HFFc6 (cell line): ENCODE results near the gene THEMIS2. TPM values are rescaled to one million over a fixed set of nuclear protein-coding genes. Genes with fewer than 3 reads are reported as not detected.
A peak's percentile ranks its signal among the peaks of the same experiment; 100 is the strongest.

ENCODE experiments used
- DNase-seq: peaks from one replicate; pipeline ENCODE4 v3.0.0-alpha.2; 2018
- H3K27ac Mint-ChIP-seq: 2 replicates; pipeline ENCODE4 v1.8.0; 2020; ENCODE audit warnings: mild to moderate bottlenecking, mixed read lengths
- H3K27me3 Mint-ChIP-seq: 2 replicates; pipeline ENCODE4 v1.8.0; 2021; ENCODE audit warnings: mild to moderate bottlenecking, moderate library complexity, mixed read lengths; ENCODE audit not compliant: insufficient read depth
- H3K36me3 Mint-ChIP-seq: 2 replicates; pipeline ENCODE4 v1.8.0; 2021; ENCODE audit warnings: low read depth, mixed read lengths
- H3K4me1 Mint-ChIP-seq: 2 replicates; pipeline ENCODE4 v1.8.0; 2020; ENCODE audit warnings: low read depth, mixed read lengths
- H3K4me3 Mint-ChIP-seq: 2 replicates; pipeline ENCODE4 v1.8.0; 2020; ENCODE audit warnings: mild to moderate bottlenecking, moderate library complexity, mixed read lengths
- H3K9me3 Mint-ChIP-seq: 2 replicates; pipeline ENCODE4 v1.8.0; 2020; ENCODE audit warnings: mild to moderate bottlenecking, mixed read lengths
- CTCF ChIP-seq: fragments of 200-600 bp; sonication (generic); IDR thresholded peaks from 2 replicates; pipeline ENCODE4 v1.5.0; 2021; ENCODE audit warnings: antibody characterized with exemption, mild to moderate bottlenecking
- total RNA-seq, 6 experiments: library from RNA; stranded (reverse); fragmentation: NEBNext Ultra II Directional; extraction: Animal tissue kit (Norgen Biotek cat#: 25700); gene quantifications; 2 replicates in 1 of 6; 3 replicates in 5 of 6; pipeline ENCODE4 v1.2.3, GENCODE V29; 2021

THEMIS2 gene
- total RNA-seq, 6 experiments from 2014 or later, result 1.3 to 5.6 (median 3.7) TPM

DNA sequence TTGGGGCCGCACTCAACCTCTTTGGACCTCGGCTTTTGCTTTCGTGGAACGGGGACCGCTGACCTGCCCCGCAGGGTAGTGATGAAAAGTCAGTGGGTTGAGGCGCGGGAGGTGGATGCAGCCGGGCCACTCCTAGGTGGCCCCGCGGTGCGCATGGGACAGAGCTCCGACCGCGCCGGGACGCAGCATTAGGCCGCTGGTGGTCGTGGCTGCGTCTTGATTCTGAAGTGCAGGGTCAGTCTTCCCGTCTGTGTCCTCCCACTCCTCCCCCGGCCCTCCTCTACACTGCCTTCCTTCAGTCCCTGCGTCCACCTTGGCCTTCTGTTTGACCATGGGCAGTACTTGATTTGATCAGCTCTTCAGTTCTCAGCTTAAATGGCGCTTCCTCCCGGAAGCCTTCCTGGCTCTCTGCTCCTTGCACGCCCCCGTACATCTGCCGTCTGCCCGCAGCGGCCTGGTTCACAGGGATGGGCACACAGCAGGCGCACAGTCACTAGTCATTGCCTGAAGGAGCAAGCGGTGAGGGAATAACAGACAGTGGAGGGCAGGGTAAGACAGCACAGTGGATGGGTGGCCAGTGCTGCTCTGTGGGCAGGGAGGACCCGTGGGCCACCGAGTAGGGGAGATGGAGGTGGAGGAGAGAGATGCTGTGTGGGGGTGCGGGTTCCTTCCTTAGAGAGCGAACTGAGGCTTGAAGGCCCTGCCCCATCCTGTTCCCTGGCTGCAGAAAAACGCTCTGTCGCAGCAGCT, 633 bp downstream of the THEMIS2 start:
- no peak for DNase-seq

DNA sequence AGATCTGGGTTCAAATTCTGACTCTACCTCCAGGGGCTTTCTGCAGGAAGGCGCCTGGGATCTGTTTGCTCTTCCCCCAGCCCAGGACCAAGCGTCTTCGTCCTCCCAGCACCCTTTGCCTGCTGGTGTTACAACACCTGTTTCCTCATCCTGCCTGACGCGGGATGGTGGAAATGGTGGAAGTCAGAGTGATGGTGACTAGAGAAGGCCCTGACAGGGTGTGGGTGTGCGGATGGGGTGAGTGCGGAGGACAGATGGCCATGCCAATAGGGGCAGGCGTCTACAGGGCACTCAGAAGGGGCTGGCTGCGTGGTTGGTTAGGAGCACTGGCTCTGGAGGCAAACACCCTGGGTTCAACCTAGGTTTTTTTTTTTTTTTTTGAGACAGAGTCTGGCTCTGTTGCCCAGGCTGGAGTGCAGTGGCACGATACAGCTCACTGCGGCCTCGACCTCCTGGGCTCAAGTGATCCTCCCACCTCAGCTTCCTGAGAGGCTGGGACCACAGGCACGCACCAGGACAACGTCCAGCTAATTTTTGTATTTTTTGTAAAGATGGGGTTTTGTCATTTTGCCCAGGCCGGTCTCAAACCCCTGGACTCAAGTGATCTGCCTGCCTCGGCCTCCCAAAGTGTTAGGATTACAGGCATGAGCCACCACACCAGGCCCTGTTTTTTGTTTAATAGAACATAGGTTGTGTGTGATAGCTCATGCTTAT, 1.5 kb downstream of the THEMIS2 start:
- TF ChIP-seq CTCF, result no peak
- Mint-ChIP-seq H3K36me3 (no peaks in the 10 kb centered on the region), H3K27me3 (peaks cover 8% of the 10 kb centered on the region; the same call in 1 of the 2 replicates), H3K27ac (no peak overlapping the region), H3K4me1 (peaks cover 19% of the 10 kb centered on the region), H3K9me3 (no peaks in the 10 kb centered on the region), H3K4me3 (no peak overlapping the region)
- DNase-seq, result no peak

More for the DNA sequence above, 633 bp downstream of the THEMIS2 start:
- Mint-ChIP-seq H3K9me3 (no peaks in the 10 kb centered on the region), H3K4me1 (peaks cover 19% of the 10 kb centered on the region), H3K4me3 (peak overlapping the region; percentile 86), H3K36me3 (no peaks in the 10 kb centered on the region), H3K27ac (peak overlapping the region; percentile 64; the same call in 1 of the 2 replicates), H3K27me3 (peaks cover 8% of the 10 kb centered on the region; the same call in 1 of the 2 replicates)
- no peak for TF ChIP-seq CTCF

GRCh38 chr1:27876341-27877114, 4.2 kb downstream of the THEMIS2 start:
- H3K27ac Mint-ChIP-seq, result no peak overlapping the region
- TF ChIP-seq CTCF, result no peak
- no peaks in the 10 kb centered on the region for H3K9me3 Mint-ChIP-seq
- peaks cover 8% of the 10 kb centered on the region; the same call in 1 of the 2 replicates for H3K27me3 Mint-ChIP-seq
- no peaks in the 10 kb centered on the region for H3K36me3 Mint-ChIP-seq
- H3K4me3 Mint-ChIP-seq, result no peak overlapping the region
- DNase-seq, result no peak
- peaks cover 19% of the 10 kb centered on the region for H3K4me1 Mint-ChIP-seq

- Mint-ChIP-seq H3K4me1 (peaks cover 19% of the 10 kb centered on the region), H3K27ac (no peak overlapping the region), H3K36me3 (no peaks in the 10 kb centered on the region), H3K9me3 (no peaks in the 10 kb centered on the region), H3K27me3 (peaks cover 8% of the 10 kb centered on the region; the same call in 1 of the 2 replicates), H3K4me3 (no peak overlapping the region)
- no peak for TF ChIP-seq CTCF
- DNase-seq, result no peak
These were observed 4.7 kb downstream of the THEMIS2 start for GRCh38 chr1:27877115-27877416.

- no peak for TF ChIP-seq CTCF
- Mint-ChIP-seq H3K27me3 (peaks cover 4% of the 10 kb centered on the region; the same call in 1 of the 2 replicates), H3K4me3 (no peak overlapping the region), H3K4me1 (peaks cover 15% of the 10 kb centered on the region), H3K36me3 (no peaks in the 10 kb centered on the region), H3K9me3 (no peaks in the 10 kb centered on the region), H3K27ac (no peak overlapping the region)
- no peak for DNase-seq
These were observed 5.7 kb downstream of the THEMIS2 start for GRCh38 chr1:27878039-27878438.
